Stimulated activated CD8-positive, alpha-beta memory T cell treated with anti-CD3 and anti-CD28 coated beads, Interleukin-7, amount 100 ng/mL, for 48 hours (primary cell): ENCODE results near the gene TSG101.
A peak's percentile ranks its signal among the peaks of the same experiment; 100 is the strongest.

Source experiments
- DNase-seq, 2 donors: peaks; one replicate each; pipeline ENCODE4 v3.0.0-alpha.2; 2020; ENCODE audit warnings: low read depth in 1 of 2; ENCODE audit errors: extremely low read depth in 1 of 2

TSG101 gene, protein sequence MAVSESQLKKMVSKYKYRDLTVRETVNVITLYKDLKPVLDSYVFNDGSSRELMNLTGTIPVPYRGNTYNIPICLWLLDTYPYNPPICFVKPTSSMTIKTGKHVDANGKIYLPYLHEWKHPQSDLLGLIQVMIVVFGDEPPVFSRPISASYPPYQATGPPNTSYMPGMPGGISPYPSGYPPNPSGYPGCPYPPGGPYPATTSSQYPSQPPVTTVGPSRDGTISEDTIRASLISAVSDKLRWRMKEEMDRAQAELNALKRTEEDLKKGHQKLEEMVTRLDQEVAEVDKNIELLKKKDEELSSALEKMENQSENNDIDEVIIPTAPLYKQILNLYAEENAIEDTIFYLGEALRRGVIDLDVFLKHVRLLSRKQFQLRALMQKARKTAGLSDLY

GRCh38 chr11:18526521-18527296, at the start of gene TSG101:
TSS of gene TSG101 (minus strand) at chr11:18526942. CDS start at chr11:18526816, 126 bp downstream.
- DNase-seq = peak; percentile 89 to 91

- DNase-seq = no peak
Observed at GRCh38 chr11:18575361-18575760, 48.6 kb upstream of the TSG101 start.

GRCh38 chr11:18567081-18567480, 40.3 kb upstream of the TSG101 start:
- no peak for DNase-seq

DNA sequence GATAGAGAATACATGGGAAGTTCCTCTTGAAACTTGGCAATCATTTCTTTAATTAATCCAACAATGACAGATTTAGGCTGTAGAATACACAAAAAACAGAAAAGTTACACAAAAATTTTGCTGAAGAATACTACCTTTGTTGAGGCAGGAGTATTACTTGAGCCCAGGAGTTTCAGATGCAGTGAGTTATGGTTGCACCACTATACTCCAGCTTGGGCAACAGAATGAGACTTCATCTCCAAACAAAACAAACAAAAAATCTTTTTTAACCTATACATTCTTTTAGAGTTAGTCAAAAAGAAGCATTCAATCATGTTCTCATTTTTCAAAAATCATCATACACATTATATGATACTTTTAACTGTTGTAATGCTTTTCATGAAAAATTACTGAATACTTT, 39.7 kb upstream of the TSG101 start:
- DNase-seq = no peak

DNA sequence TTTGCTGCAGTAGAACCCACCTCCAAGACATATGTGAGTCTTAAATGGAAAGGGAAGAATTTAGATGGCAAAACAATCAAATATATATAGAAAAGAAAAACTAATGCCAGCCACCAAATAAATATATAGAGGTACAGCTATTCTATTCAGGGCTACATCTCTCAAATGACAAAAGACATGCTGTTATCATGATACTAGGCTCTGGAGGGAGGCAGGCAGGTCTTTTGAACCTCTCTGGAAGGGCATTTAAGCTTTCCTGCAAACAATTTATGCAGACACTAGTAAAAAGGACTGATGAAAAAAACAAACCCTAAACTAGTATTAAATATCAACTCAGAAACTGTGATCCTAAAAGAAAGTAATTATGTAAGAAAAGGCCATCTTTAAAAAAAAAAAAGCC, 37.4 kb upstream of the TSG101 start:
- DNase-seq = no peak

- DNase-seq = no peak
Observed at GRCh38 chr11:18563090-18563730, 36.5 kb upstream of the TSG101 start.

DNA sequence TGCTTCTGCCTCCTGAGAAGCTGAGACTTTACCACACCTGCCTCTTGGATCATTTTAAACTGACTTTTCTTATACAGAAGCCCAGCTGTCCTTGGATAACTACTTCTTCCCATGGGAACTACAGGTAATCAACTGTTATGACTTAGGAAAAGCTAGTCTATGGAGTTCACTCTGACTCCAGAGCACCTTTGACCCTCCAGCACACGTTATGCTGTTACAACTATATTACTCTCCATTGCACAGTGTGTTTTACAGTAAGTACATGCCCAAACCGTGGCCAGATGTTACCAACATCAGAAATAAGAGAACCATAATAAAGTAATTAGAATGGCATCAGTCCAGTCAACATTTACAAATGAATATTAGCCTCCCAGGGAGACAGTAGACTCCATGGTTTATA, 21.3 kb upstream of the TSG101 start:
- no peak for DNase-seq

GRCh38 chr11:18540207-18541009, 13.7 kb upstream of the TSG101 start:
- no peak for DNase-seq

- no peak for DNase-seq
Observed at GRCh38 chr11:18536209-18536608, 9.5 kb upstream of the TSG101 start.

DNA sequence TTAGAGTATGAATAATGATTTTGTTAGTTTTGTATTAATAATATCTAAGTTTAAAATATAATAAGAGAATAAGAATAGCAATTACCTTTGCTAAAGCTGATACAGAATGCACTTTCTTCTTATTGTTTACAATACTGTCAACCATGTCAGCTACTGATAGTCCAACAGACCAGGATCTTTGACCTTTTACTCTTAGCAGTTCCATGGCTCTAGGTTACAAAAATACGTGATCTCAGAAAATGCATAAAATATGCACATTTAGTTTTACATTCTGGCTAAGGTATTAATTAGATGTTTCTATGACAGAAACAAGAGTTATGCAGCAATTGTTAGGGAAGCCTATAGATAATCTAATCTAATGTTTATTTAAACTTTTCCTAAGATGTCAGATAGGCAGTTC, 7.5 kb upstream of the TSG101 start:
- DNase-seq = no peak

GRCh38 chr11:18533365-18533764, 6.6 kb upstream of the TSG101 start:
- no peak for DNase-seq

DNA sequence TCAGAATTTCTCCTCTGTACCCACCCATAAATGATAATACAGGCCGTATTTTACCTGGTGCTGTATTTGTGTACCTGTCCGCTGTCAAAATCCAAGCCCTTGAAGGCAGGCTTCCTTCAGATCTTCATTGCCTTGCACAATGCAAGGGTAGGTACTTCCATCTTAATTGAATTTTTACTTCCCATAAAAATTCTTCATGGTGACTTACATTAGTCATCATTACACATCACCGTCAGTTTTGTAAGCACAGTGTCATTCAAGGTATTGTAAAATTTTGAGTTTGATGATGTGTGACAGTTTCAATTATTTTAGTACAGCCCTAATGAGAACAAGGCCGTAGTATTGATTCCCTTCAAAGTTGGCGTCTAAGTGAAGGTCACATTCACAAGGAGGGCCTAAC, 770 bp upstream of the TSG101 start:
- DNase-seq = no peak

GRCh38 chr11:18526130-18526520, 617 bp downstream of the TSG101 start:
- DNase-seq = no peak

GRCh38 chr11:18524248-18524647, 2.5 kb downstream of the TSG101 start:
- no peak for DNase-seq

DNA sequence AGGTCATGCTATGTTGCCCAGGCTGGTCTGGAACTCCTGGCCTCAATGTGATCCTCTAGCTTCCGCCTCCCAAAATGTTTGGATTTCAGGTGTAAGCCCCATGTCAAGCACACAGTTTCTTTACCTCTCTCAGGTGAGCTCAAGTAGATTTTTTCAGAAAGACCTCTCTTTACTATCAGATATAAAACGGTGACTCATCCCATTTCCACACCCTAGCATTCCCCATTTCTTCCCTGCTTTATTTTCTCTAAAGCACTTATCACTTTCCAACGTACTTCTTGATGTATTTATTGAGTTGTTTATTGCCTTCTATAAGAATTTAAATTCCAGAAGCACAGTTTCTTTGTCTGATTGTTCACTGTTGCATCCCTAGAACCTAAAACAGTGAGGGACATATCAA, 3.7 kb downstream of the TSG101 start:
- DNase-seq = no peak

DNA sequence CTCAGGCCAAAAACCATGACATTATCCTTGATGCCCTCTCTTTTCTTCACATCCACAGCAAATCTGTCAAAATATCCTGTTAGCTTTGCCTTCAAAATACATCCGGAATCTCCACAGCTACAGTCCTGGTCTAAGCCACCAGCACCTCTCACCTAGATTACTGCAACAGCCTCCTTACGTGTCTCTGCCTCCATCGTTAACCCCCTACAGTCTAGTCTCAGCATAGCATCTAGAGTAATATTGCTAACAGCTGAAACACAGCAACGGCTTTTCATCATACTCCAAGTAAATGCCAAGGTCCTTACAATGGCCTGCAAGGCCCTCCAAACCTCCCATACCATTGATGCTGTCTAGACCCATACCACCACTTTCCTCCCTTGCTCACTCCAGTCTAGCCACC, 4.4 kb downstream of the TSG101 start:
- no peak for DNase-seq

DNA sequence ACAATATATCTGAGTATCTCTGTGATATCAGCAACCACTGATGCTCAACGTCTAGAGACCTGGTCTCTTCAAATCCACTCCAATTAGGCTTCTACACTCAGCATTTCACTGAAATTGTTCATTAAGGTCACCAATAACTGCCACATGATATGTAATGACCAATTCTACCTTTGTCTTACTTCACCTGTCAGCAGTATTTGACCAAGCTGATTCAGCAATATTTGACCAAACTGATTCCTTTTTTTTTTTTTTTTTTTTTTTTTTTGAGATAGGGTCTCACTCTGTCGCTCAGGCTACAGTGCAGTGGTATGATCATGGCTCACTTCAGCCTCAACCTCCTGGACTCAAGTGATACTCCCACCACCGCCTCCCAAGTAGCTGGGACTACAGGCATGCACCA, 5.6 kb downstream of the TSG101 start:
- no peak for DNase-seq

GRCh38 chr11:18502352-18502751, 24.4 kb downstream of the TSG101 start:
- no peak for DNase-seq

- no peak for DNase-seq
Observed at GRCh38 chr11:18501629-18502028, 25.1 kb downstream of the TSG101 start.

- DNase-seq = no peak
Observed at GRCh38 chr11:18498039-18498438, 28.7 kb downstream of the TSG101 start.

DNA sequence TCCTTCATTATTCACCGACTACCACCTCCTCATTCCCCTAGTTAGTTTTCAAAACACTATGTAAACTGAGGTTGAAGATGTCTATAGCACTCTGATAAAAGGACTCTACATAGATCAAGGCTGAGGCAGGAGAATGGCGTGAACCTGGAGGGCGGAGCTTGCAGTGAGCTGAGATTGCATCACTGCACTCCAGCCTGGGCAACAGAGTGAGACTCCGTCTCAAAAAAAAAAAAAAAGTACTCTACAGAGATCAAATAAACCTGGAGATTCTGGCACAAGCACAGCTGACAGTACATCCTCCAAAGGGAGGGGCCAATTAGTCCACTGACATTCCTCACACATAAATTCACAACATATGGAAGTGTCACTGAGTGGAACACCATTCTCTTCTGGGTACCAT, 31.0 kb downstream of the TSG101 start:
- no peak for DNase-seq
